WI38 (cell line): Measurements from ENCODE around the gene DOCK11.
"Not testable (repeated sequence)": the region's sequence is repeated elsewhere in the genome, so short reads cannot be mapped to it uniquely, and the experiment has no call there.

Experiments used
- H3K4me3 ChIP-seq: 2 replicates; pipeline ENCODE4 v1.5.1; 2011; ENCODE audit warnings: low read depth, mild to moderate bottlenecking, control low read depth, low read length
- CTCF ChIP-seq: IDR thresholded peaks from 2 replicates; pipeline ENCODE4 v1.5.1; 2012; ENCODE audit warnings: low read depth, mild to moderate bottlenecking, control low read depth, low read length

Gene DOCK11

GRCh38 chrX:118694638-118695037 is 199.0 kb downstream of the DOCK11 start:
- TF ChIP-seq CTCF: no peak
- H3K4me3 ChIP-seq: no peak overlapping the region

- H3K4me3 ChIP-seq: no peak overlapping the region
- TF ChIP-seq CTCF: no peak
Observed at GRCh38 chrX:118698516-118699170, 203.0 kb downstream of the DOCK11 start.

- no peak for TF ChIP-seq CTCF
- no peak overlapping the region for H3K4me3 ChIP-seq
Observed at GRCh38 chrX:118702741-118703140, 207.1 kb downstream of the DOCK11 start.

- no peak for TF ChIP-seq CTCF
- no peak overlapping the region for H3K4me3 ChIP-seq
Observed at GRCh38 chrX:118706681-118707080, 211.1 kb downstream of the DOCK11 start.

DNA sequence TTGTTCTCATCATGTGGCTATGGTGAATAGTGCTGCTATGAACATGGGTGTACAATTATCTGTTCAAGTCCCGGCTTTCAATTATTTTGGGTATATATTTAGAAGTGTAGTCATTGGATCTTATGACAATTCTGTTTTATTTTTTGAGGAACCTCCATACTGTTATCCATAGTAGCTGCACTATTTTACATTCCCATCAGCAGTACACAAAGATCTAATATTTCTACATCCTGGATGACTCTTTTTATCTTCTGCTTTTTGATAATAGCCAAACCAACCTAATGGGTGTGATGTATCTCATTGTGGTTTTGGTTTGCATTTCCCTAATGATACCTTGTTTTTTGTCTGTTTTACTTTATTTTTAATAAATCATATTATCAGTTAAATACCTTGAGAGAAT is 218.9 kb downstream of the DOCK11 start:
- no peak for TF ChIP-seq CTCF

DNA sequence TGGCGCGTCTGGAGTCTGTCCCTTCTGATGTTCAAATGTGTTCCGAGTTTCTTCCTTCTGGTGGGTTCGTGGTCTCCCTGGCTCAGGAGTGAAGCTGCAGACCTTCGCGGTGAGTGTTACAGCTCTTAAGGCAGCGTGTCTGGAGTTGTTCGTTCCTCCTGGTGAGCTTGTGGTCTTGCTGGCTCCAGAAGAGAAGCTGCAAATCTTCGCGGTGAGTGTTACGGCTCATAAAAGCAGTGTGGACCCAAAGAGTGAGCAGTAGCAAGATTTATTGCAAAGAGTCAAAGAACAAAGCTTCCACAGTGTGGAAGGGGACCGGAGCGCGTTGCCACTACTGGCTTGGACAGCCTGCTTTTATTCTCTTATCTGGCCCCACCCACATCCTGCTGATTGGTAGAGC is 220.3 kb downstream of the DOCK11 start:
- not testable (repeated sequence) for H3K4me3 ChIP-seq

More for the DNA sequence above, 218.9 kb downstream of the DOCK11 start:
- H3K4me3 ChIP-seq: no peak overlapping the region

DNA sequence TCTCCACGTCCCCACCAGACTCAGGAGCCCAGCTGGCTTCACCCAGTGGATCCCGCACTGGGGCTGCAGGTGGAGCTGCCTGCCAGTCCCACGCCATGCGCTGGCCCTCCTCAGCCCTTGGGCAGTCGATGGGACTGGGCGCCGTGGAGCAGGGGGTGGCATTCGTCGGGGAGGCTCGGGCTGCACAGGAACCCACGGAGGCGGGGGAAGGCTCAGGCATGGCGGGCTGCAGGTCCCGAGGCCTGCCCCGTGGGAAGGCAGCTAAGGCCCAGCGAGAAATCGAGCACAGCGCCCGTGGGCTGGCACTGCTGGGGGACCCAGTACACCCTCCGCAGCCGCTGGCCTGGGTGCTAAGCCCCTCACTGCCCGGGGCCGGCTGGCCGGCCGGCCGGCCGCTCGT is 221.2 kb downstream of the DOCK11 start:
- H3K4me3 ChIP-seq: not testable (repeated sequence)

DNA sequence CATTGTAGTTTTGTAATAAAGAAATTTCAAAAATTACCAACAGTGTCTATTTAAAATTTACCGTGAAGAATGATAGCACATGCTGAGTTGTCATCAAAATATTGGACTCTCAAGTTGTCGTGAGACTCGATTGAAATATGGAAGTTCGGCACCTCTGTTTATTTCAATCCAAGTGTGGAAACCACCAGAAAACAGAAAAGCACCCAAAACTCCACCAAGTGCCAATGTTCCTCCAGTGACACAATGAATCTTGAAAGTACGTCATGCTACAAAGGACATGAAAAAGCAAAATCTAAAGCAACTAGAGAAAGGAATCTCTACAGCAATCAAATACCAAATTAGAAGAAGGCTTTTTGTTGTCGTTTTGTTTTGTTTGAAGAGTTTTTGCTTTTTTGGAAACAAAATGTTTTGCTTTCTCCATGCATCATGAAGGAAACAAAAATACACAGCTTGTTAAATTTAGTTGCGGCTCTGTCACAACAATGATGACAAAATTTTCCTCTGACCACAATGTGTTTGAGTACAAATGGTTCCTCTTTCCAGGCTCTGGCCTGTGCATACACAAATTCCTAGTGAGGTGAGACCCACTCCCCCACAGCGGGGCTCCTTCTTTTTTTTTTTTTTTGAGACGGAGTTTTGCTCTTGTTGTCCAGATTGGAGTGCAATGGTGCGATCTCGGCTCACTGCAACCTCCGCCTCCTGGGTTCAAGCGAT is 222.2 kb downstream of the DOCK11 start:
- TF ChIP-seq CTCF: no peak
- H3K4me3 ChIP-seq: no peak overlapping the region
